HEK293 (cell line): ENCODE measurements around the gene THSD4.

Source experiments
- YY1 ChIP-seq: fragments of 450-650 bp; formaldehyde crosslinking; IDR thresholded peaks from 2 replicates; pipeline ENCODE4 v1.5.1; 2018; ENCODE audit warnings: missing biosample characterization, missing genetic modification characterization
- ZFP69B ChIP-seq: fragments of 450-650 bp; formaldehyde crosslinking; IDR thresholded peaks from 2 replicates; pipeline ENCODE4 v1.5.1; 2016; ENCODE audit warnings: missing biosample characterization, missing genetic modification characterization
- ZIC2 ChIP-seq: fragments of 450-650 bp; formaldehyde crosslinking; IDR thresholded peaks from 2 replicates; pipeline ENCODE4 v1.5.1; 2016; ENCODE audit warnings: missing biosample characterization, missing genetic modification characterization
- ZNF184 ChIP-seq: fragments of 450-650 bp; IDR thresholded peaks from 2 replicates; pipeline ENCODE4 v1.5.1; 2018; ENCODE audit warnings: missing biosample characterization, mild to moderate bottlenecking, missing genetic modification characterization
- ZNF350 ChIP-seq: fragments of 450-650 bp; formaldehyde crosslinking; IDR thresholded peaks from 2 replicates; pipeline ENCODE4 v1.5.0; 2017; ENCODE audit warnings: missing biosample characterization, mild to moderate bottlenecking, missing genetic modification characterization
- ZNF394 ChIP-seq: fragments of 450-650 bp; formaldehyde crosslinking; IDR thresholded peaks from 2 replicates; pipeline ENCODE4 v1.5.1; 2016; ENCODE audit warnings: missing biosample characterization, missing genetic modification characterization, mild to moderate bottlenecking, moderate library complexity, borderline replicate concordance
- ZNF514 ChIP-seq: fragments of 450-650 bp; formaldehyde crosslinking; IDR thresholded peaks from 2 replicates; pipeline ENCODE4 v1.5.1; 2016; ENCODE audit warnings: missing biosample characterization, missing genetic modification characterization
- TF ChIP-seq, protein P1 (sequence below): fragments of 450-650 bp; formaldehyde crosslinking; IDR thresholded peaks from 2 replicates; pipeline ENCODE4 v1.5.1; 2016; ENCODE audit warnings: missing biosample characterization, missing genetic modification characterization
- TF ChIP-seq, protein P2 (sequence below): fragments of 450-650 bp; formaldehyde crosslinking; IDR thresholded peaks from 2 replicates; pipeline ENCODE4 v1.5.1; 2016; ENCODE audit warnings: missing biosample characterization, missing genetic modification characterization
- TF ChIP-seq, protein P3 (sequence below): fragments of 450-650 bp; formaldehyde crosslinking; IDR thresholded peaks from 2 replicates; pipeline ENCODE4 v1.5.1; 2016; ENCODE audit warnings: missing biosample characterization, missing genetic modification characterization
- TF ChIP-seq, protein P4 (sequence below): fragments of 450-650 bp; formaldehyde crosslinking; IDR thresholded peaks from 2 replicates; pipeline ENCODE4 v1.5.1; 2017; ENCODE audit warnings: missing biosample characterization, missing genetic modification characterization
- TF ChIP-seq, protein P5 (sequence below): fragments of 450-650 bp; formaldehyde crosslinking; IDR thresholded peaks from 2 replicates; pipeline ENCODE4 v1.5.1; 2017; ENCODE audit warnings: missing biosample characterization, missing genetic modification characterization
- TF ChIP-seq, protein P6 (sequence below): fragments of 450-650 bp; formaldehyde crosslinking; IDR thresholded peaks from 2 replicates; pipeline ENCODE4 v1.5.1; 2016; ENCODE audit warnings: missing biosample characterization, missing genetic modification characterization

DNA sequence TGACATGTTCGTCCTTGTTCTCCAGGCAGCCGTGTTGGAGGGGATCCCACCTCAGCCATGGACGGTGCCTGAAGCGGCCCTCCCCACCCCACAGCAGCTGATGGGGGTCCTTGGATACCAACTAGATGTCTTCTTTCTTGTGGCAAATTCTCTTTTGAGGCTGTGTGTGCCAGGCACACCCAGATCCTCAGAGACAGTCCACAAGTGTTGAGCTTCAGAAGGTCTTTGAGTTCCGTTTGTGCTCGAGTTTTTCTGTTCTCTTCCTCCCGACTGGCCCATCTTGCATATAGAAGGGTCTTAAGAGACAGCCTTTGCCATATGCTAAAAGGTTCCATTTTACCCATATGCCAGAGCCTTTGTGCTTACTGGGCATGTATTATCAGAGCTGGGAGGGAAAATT lies 227.4 kb downstream of the THSD4 start:
- TF ChIP-seq, protein P1, sequence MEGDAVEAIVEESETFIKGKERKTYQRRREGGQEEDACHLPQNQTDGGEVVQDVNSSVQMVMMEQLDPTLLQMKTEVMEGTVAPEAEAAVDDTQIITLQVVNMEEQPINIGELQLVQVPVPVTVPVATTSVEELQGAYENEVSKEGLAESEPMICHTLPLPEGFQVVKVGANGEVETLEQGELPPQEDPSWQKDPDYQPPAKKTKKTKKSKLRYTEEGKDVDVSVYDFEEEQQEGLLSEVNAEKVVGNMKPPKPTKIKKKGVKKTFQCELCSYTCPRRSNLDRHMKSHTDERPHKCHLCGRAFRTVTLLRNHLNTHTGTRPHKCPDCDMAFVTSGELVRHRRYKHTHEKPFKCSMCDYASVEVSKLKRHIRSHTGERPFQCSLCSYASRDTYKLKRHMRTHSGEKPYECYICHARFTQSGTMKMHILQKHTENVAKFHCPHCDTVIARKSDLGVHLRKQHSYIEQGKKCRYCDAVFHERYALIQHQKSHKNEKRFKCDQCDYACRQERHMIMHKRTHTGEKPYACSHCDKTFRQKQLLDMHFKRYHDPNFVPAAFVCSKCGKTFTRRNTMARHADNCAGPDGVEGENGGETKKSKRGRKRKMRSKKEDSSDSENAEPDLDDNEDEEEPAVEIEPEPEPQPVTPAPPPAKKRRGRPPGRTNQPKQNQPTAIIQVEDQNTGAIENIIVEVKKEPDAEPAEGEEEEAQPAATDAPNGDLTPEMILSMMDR (tag by site-specific recombination): no peak
- TF ChIP-seq, protein P2, sequence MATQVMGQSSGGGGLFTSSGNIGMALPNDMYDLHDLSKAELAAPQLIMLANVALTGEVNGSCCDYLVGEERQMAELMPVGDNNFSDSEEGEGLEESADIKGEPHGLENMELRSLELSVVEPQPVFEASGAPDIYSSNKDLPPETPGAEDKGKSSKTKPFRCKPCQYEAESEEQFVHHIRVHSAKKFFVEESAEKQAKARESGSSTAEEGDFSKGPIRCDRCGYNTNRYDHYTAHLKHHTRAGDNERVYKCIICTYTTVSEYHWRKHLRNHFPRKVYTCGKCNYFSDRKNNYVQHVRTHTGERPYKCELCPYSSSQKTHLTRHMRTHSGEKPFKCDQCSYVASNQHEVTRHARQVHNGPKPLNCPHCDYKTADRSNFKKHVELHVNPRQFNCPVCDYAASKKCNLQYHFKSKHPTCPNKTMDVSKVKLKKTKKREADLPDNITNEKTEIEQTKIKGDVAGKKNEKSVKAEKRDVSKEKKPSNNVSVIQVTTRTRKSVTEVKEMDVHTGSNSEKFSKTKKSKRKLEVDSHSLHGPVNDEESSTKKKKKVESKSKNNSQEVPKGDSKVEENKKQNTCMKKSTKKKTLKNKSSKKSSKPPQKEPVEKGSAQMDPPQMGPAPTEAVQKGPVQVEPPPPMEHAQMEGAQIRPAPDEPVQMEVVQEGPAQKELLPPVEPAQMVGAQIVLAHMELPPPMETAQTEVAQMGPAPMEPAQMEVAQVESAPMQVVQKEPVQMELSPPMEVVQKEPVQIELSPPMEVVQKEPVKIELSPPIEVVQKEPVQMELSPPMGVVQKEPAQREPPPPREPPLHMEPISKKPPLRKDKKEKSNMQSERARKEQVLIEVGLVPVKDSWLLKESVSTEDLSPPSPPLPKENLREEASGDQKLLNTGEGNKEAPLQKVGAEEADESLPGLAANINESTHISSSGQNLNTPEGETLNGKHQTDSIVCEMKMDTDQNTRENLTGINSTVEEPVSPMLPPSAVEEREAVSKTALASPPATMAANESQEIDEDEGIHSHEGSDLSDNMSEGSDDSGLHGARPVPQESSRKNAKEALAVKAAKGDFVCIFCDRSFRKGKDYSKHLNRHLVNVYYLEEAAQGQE (tag by site-specific recombination): no peak
- TF ChIP-seq ZIC2 (tag by site-specific recombination) (no peak), YY1 (no peak), ZNF184 (no peak), ZFP69B (tag by site-specific recombination) (no peak), ZNF514 (tag by site-specific recombination) (no peak), ZNF394 (no peak), ZNF350 (tag by site-specific recombination) (no peak)
- TF ChIP-seq, protein P3, sequence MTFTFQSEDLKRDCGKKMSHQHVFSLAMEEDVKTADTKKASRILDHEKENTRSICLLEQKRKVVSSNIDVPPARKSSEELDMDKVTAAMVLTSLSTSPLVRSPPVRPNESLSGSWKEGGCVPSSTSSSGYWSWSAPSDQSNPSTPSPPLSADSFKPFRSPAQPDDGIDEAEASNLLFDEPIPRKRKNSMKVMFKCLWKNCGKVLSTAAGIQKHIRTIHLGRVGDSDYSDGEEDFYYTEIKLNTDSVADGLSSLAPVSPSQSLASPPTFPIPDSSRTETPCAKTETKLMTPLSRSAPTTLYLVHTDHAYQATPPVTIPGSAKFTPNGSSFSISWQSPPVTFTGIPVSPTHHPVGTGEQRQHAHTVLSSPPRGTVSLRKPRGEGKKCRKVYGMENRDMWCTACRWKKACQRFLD (tag by site-specific recombination): no peak
- TF ChIP-seq, protein P4, sequence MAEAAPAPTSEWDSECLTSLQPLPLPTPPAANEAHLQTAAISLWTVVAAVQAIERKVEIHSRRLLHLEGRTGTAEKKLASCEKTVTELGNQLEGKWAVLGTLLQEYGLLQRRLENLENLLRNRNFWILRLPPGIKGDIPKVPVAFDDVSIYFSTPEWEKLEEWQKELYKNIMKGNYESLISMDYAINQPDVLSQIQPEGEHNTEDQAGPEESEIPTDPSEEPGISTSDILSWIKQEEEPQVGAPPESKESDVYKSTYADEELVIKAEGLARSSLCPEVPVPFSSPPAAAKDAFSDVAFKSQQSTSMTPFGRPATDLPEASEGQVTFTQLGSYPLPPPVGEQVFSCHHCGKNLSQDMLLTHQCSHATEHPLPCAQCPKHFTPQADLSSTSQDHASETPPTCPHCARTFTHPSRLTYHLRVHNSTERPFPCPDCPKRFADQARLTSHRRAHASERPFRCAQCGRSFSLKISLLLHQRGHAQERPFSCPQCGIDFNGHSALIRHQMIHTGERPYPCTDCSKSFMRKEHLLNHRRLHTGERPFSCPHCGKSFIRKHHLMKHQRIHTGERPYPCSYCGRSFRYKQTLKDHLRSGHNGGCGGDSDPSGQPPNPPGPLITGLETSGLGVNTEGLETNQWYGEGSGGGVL (tag by site-specific recombination): no peak
- TF ChIP-seq, protein P5, sequence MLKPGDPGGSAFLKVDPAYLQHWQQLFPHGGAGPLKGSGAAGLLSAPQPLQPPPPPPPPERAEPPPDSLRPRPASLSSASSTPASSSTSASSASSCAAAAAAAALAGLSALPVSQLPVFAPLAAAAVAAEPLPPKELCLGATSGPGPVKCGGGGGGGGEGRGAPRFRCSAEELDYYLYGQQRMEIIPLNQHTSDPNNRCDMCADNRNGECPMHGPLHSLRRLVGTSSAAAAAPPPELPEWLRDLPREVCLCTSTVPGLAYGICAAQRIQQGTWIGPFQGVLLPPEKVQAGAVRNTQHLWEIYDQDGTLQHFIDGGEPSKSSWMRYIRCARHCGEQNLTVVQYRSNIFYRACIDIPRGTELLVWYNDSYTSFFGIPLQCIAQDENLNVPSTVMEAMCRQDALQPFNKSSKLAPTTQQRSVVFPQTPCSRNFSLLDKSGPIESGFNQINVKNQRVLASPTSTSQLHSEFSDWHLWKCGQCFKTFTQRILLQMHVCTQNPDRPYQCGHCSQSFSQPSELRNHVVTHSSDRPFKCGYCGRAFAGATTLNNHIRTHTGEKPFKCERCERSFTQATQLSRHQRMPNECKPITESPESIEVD (tag by site-specific recombination): no peak
- TF ChIP-seq, protein P6, sequence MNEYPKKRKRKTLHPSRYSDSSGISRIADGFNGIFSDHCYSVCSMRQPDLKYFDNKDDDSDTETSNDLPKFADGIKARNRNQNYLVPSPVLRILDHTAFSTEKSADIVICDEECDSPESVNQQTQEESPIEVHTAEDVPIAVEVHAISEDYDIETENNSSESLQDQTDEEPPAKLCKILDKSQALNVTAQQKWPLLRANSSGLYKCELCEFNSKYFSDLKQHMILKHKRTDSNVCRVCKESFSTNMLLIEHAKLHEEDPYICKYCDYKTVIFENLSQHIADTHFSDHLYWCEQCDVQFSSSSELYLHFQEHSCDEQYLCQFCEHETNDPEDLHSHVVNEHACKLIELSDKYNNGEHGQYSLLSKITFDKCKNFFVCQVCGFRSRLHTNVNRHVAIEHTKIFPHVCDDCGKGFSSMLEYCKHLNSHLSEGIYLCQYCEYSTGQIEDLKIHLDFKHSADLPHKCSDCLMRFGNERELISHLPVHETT (tag by site-specific recombination): no peak
